Measurements from ENCODE around the gene FOXO6. TPM values are rescaled to one million over a fixed set of nuclear protein-coding genes. Genes with fewer than 3 reads are reported as not detected.

FOXO6 gene
- total RNA-seq, 1 donor from 2014 or later, result 2.0 TPM

GRCh38 chr1:41429641-41430035 is 68.4 kb downstream of the FOXO6 start:
- intact Hi-C loops (cut with DNase I), result loop anchor here (5.0 kb wide), 2 partner anchors 107 to 162 kb away; no protein-coding TSS in a partner anchor
- no peak for DNase-seq (ENCODE audit: low spot score)

GRCh38 chr1:41430069-41430468 is 68.8 kb downstream of the FOXO6 start:
- DNase-seq (ENCODE audit: low spot score), result no peak
- intact Hi-C loops (cut with DNase I), result loop anchor here (5.0 kb wide), 2 partner anchors 108 to 163 kb away; no protein-coding TSS in a partner anchor

GRCh38 chr1:41430582-41430981 is 69.3 kb downstream of the FOXO6 start:
- DNase-seq (ENCODE audit: low spot score), result no peak
- intact Hi-C loops (cut with DNase I), result loop anchor here (5.0 kb wide), 2 partner anchors 108 to 163 kb away; no protein-coding TSS in a partner anchor

GRCh38 chr1:41431490-41432350 is 70.5 kb downstream of the FOXO6 start:
- DNase-seq (ENCODE audit: low spot score), result no peak
- intact Hi-C loops (cut with DNase I), result loop anchor here (2.0 to 5.0 kb wide), 3 partner anchors 65 to 164 kb away; no protein-coding TSS in a partner anchor

Other genes starting within 250 kb of the FOXO6 start
- 47.3 TPM for gene SCMH1, start 119.1 kb upstream of the FOXO6 start, total RNA-seq
- gene EDN2, start 123.2 kb downstream of the FOXO6 start, total RNA-seq, result 1.1 TPM

All from cardiac septum (tissue), 1 donor.